ENCODE results near the gene TRIM63.
"Not testable (repeated sequence)": the region's sequence is repeated elsewhere in the genome, so short reads cannot be mapped to it uniquely, and the experiment has no call there.

TRIM63 gene

GRCh38 chr1:26067432-26067911, at the start of gene TRIM63:
Gene TRIM63 (minus strand): TSS chr1:26067630. CDS start chr1:26067494, 136 bp downstream.
- no peak for DNase-seq

- no peak for DNase-seq
Observed at GRCh38 chr1:26114165-26114927, 46.9 kb upstream of the TRIM63 start.

GRCh38 chr1:26112407-26112775, 45.0 kb upstream of the TRIM63 start:
- no peak for DNase-seq

- DNase-seq: peak; percentile 55
Observed at GRCh38 chr1:26111530-26112406, 44.3 kb upstream of the TRIM63 start, which contains the start of gene PDIK1L. Gene PDIK1L (plus strand): TSS chr1:26111824. CDS start chr1:26114309, 2,485 bp downstream.

GRCh38 chr1:26110731-26111529, 43.5 kb upstream of the TRIM63 start:
- no peak for DNase-seq

- no peak for DNase-seq
Observed at GRCh38 chr1:26109229-26110164, 42.1 kb upstream of the TRIM63 start.

- not testable (repeated sequence) for DNase-seq
Observed at GRCh38 chr1:26105226-26105548, 37.8 kb upstream of the TRIM63 start.

- DNase-seq: no peak
Observed at GRCh38 chr1:26102526-26102925, 35.1 kb upstream of the TRIM63 start.

GRCh38 chr1:26102119-26102518, 34.7 kb upstream of the TRIM63 start:
- no peak for DNase-seq

- DNase-seq: not testable (repeated sequence)
Observed at GRCh38 chr1:26100204-26100603, 32.8 kb upstream of the TRIM63 start.

- no peak for DNase-seq
Observed at GRCh38 chr1:26099780-26100179, 32.4 kb upstream of the TRIM63 start.

GRCh38 chr1:26098602-26099001, 31.2 kb upstream of the TRIM63 start:
- no peak for DNase-seq

- no peak for DNase-seq
Observed at GRCh38 chr1:26097696-26098095, 30.3 kb upstream of the TRIM63 start.

- no peak for DNase-seq
Observed at GRCh38 chr1:26096471-26096870, 29.0 kb upstream of the TRIM63 start.

GRCh38 chr1:26094677-26095383, 27.4 kb upstream of the TRIM63 start:
- no peak for DNase-seq

GRCh38 chr1:26094076-26094669, 26.7 kb upstream of the TRIM63 start:
- DNase-seq: no peak

GRCh38 chr1:26093569-26093968, 26.1 kb upstream of the TRIM63 start:
- DNase-seq: not testable (repeated sequence)

GRCh38 chr1:26092422-26092821, 25.0 kb upstream of the TRIM63 start:
- no peak for DNase-seq

GRCh38 chr1:26090893-26091292, 23.5 kb upstream of the TRIM63 start:
- no peak for DNase-seq

GRCh38 chr1:26089125-26089524, 21.7 kb upstream of the TRIM63 start:
- no peak for DNase-seq

GRCh38 chr1:26084844-26085243, 17.4 kb upstream of the TRIM63 start:
- no peak for DNase-seq

All from NCI-H1694 treated with DMSO at 0.1 percent for 48 hours (cell line).